ENCODE measurements around the gene TEKT3.

The TEKT3 gene

GRCh38 chr17:15298176-15298575 is 43.2 kb downstream of the TEKT3 start:
- peak; percentile 29 for DNase-seq (ENCODE audit: low read depth, low spot score)
- in situ Hi-C loops (cut with HindIII; ENCODE audit: low sequenced_read_pairs) = no loop called here

GRCh38 chr17:15293558-15293957 is 47.8 kb downstream of the TEKT3 start:
- H3K4me3 ChIP-seq (ENCODE audit: low read depth, low read length) = no peak overlapping the region
- in situ Hi-C loops (cut with HindIII; ENCODE audit: low sequenced_read_pairs) = no loop called here
- no peak for DNase-seq (ENCODE audit: low read depth, low spot score)
- TF ChIP-seq CTCF (IDR thresholded peaks at IDR 0.05; ENCODE audit: low read depth, low read length) = no peak

More at GRCh38 chr17:15298176-15298575, 43.2 kb downstream of the TEKT3 start:
- no peak for TF ChIP-seq CTCF (IDR thresholded peaks at IDR 0.05; ENCODE audit: low read depth, low read length)
- H3K4me3 ChIP-seq (ENCODE audit: low read depth, low read length) = no peak overlapping the region

GRCh38 chr17:15291674-15292361 is 49.6 kb downstream of the TEKT3 start:
- TF ChIP-seq CTCF (IDR thresholded peaks at IDR 0.05; ENCODE audit: low read depth, low read length) = no peak

GRCh38 chr17:15290605-15291004 is 50.8 kb downstream of the TEKT3 start:
- TF ChIP-seq CTCF (IDR thresholded peaks at IDR 0.05; ENCODE audit: low read depth, low read length) = no peak
- DNase-seq (ENCODE audit: low read depth, low spot score) = no peak
- in situ Hi-C loops (cut with HindIII; ENCODE audit: low sequenced_read_pairs) = no loop called here
- H3K4me3 ChIP-seq (ENCODE audit: low read depth, low read length) = no peak overlapping the region

More at GRCh38 chr17:15291674-15292361, 49.6 kb downstream of the TEKT3 start:
- in situ Hi-C loops (cut with HindIII; ENCODE audit: low sequenced_read_pairs) = no loop called here
- H3K4me3 ChIP-seq (ENCODE audit: low read depth, low read length) = no peak overlapping the region
- peak; percentile 64 for DNase-seq (ENCODE audit: low read depth, low spot score)

GRCh38 chr17:15289285-15290183 is 51.9 kb downstream of the TEKT3 start:
- no peak overlapping the region for H3K4me3 ChIP-seq (ENCODE audit: low read depth, low read length)
- no peak for TF ChIP-seq CTCF (IDR thresholded peaks at IDR 0.05; ENCODE audit: low read depth, low read length)
- in situ Hi-C loops (cut with HindIII; ENCODE audit: low sequenced_read_pairs) = no loop called here
- peak; percentile 71 for DNase-seq (ENCODE audit: low read depth, low spot score)

- in situ Hi-C loops (cut with HindIII; ENCODE audit: low sequenced_read_pairs) = no loop called here
- TF ChIP-seq CTCF (IDR thresholded peaks at IDR 0.05; ENCODE audit: low read depth, low read length) = no peak
- H3K4me3 ChIP-seq (ENCODE audit: low read depth, low read length) = no peak overlapping the region
- DNase-seq (ENCODE audit: low read depth, low spot score) = no peak
These were observed 52.5 kb downstream of the TEKT3 start for GRCh38 chr17:15288859-15289258.
